Type B pancreatic cell (in vitro differentiated cells): Measurements from ENCODE around the gene LRRC71. TPM values are rescaled to one million over a fixed set of nuclear protein-coding genes. Genes with fewer than 3 reads are reported as not detected.

Source experiments
- DNase-seq: peaks from one replicate; pipeline ENCODE4 v3.0.0; 2021; ENCODE audit warnings: mixed read lengths; ENCODE audit not compliant: unreplicated experiment; ENCODE audit errors: extremely low spot score
- H3K27ac Mint-ChIP-seq: 2 replicates; pipeline ENCODE4 v1.8.0; 2021; ENCODE audit warnings: mild to moderate bottlenecking, mixed read lengths
- H3K27me3 Mint-ChIP-seq: 2 replicates; pipeline ENCODE4 v1.8.0; 2021; ENCODE audit warnings: mixed read lengths
- H3K36me3 Mint-ChIP-seq: 2 replicates; pipeline ENCODE4 v1.8.0; 2021; ENCODE audit warnings: mixed read lengths
- H3K4me1 Mint-ChIP-seq: one replicate; pipeline ENCODE4 v1.8.0; 2021; ENCODE audit warnings: mixed read lengths; ENCODE audit not compliant: unreplicated experiment
- H3K4me3 Mint-ChIP-seq: 2 replicates; pipeline ENCODE4 v1.8.0; 2021; ENCODE audit warnings: mild to moderate bottlenecking, mixed read lengths
- H3K9me3 Mint-ChIP-seq: 2 replicates; pipeline ENCODE4 v1.8.0; 2021; ENCODE audit warnings: mixed read lengths
- total RNA-seq: library from RNA; stranded (reverse); gene quantifications from 2 replicates; pipeline ENCODE4 v1.2.1, GENCODE V29; 2021; ENCODE audit warnings: low replicate concordance
- TF ChIP-seq, protein P1 (sequence below): fragments of 200-600 bp; sonication (generic); conservative IDR thresholded peaks from 2 replicates; pipeline ENCODE4 v1.5.0; 2021; ENCODE audit warnings: antibody characterized with exemption, mild to moderate bottlenecking

The LRRC71 gene
- total RNA-seq, 1 donor from 2014 or later, result 0.58 TPM

DNA sequence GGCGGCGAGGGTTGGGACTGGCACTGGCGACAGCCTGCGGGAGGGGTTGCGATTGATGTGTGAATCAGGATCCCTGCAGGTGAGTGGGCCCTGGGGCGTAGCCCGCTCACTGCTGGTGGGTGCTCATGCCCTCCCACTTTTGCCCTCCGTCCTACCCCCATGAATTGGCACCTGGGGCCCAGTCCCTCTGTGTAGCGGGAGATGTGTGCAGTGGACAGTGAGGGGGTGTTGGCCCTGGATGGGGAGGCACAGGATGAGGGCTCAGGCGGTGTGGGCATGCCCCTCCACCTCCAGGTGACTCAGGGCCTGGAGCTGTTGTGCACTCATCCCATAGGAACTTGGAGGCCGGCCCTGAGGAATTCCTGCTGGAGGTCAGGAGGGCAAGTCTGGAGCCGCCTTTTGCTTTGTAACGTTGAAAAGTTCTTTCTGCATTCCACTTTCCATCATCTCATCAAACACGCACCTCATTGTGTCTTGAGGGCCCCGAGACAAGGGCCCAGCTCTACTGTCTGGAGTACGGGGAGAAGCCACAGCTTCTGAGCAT, 23.9 kb upstream of the LRRC71 start:
- Mint-ChIP-seq H3K4me1 (peaks cover 35% of the 10 kb centered on the region), H3K27me3 (peaks cover 65% of the 10 kb centered on the region), H3K4me3 (no peak overlapping the region), H3K27ac (no peak overlapping the region), H3K9me3 (no peaks in the 10 kb centered on the region), H3K36me3 (no peaks in the 10 kb centered on the region)
- no peak for DNase-seq
- TF ChIP-seq, protein P1, sequence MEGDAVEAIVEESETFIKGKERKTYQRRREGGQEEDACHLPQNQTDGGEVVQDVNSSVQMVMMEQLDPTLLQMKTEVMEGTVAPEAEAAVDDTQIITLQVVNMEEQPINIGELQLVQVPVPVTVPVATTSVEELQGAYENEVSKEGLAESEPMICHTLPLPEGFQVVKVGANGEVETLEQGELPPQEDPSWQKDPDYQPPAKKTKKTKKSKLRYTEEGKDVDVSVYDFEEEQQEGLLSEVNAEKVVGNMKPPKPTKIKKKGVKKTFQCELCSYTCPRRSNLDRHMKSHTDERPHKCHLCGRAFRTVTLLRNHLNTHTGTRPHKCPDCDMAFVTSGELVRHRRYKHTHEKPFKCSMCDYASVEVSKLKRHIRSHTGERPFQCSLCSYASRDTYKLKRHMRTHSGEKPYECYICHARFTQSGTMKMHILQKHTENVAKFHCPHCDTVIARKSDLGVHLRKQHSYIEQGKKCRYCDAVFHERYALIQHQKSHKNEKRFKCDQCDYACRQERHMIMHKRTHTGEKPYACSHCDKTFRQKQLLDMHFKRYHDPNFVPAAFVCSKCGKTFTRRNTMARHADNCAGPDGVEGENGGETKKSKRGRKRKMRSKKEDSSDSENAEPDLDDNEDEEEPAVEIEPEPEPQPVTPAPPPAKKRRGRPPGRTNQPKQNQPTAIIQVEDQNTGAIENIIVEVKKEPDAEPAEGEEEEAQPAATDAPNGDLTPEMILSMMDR, result no peak

GRCh38 chr1:156897078-156897825, 23.2 kb upstream of the LRRC71 start:
- TF ChIP-seq, protein P1, result no peak
- Mint-ChIP-seq H3K27ac (no peak overlapping the region), H3K27me3 (peaks cover 58% of the 10 kb centered on the region), H3K4me3 (no peak overlapping the region), H3K36me3 (no peaks in the 10 kb centered on the region), H3K9me3 (no peaks in the 10 kb centered on the region), H3K4me1 (peaks cover 41% of the 10 kb centered on the region)
- no peak for DNase-seq

GRCh38 chr1:156898161-156898566, 22.3 kb upstream of the LRRC71 start:
- H3K27me3 Mint-ChIP-seq, result peaks cover 49% of the 10 kb centered on the region
- H3K9me3 Mint-ChIP-seq, result no peaks in the 10 kb centered on the region
- peaks cover 47% of the 10 kb centered on the region for H3K4me1 Mint-ChIP-seq
- TF ChIP-seq, protein P1, result no peak
- no peaks in the 10 kb centered on the region for H3K36me3 Mint-ChIP-seq
- no peak overlapping the region for H3K4me3 Mint-ChIP-seq
- H3K27ac Mint-ChIP-seq, result peak overlapping the region; percentile 71
- DNase-seq, result no peak

- no peaks in the 10 kb centered on the region for H3K36me3 Mint-ChIP-seq
- H3K27me3 Mint-ChIP-seq, result peaks cover 54% of the 10 kb centered on the region
- H3K4me3 Mint-ChIP-seq, result no peak overlapping the region
- DNase-seq, result no peak
- TF ChIP-seq, protein P1, result no peak
- H3K9me3 Mint-ChIP-seq, result no peaks in the 10 kb centered on the region
- H3K4me1 Mint-ChIP-seq, result peaks cover 56% of the 10 kb centered on the region
- H3K27ac Mint-ChIP-seq, result peak overlapping the region; percentile 71
Observed at GRCh38 chr1:156898971-156899664, 21.3 kb upstream of the LRRC71 start.

DNA sequence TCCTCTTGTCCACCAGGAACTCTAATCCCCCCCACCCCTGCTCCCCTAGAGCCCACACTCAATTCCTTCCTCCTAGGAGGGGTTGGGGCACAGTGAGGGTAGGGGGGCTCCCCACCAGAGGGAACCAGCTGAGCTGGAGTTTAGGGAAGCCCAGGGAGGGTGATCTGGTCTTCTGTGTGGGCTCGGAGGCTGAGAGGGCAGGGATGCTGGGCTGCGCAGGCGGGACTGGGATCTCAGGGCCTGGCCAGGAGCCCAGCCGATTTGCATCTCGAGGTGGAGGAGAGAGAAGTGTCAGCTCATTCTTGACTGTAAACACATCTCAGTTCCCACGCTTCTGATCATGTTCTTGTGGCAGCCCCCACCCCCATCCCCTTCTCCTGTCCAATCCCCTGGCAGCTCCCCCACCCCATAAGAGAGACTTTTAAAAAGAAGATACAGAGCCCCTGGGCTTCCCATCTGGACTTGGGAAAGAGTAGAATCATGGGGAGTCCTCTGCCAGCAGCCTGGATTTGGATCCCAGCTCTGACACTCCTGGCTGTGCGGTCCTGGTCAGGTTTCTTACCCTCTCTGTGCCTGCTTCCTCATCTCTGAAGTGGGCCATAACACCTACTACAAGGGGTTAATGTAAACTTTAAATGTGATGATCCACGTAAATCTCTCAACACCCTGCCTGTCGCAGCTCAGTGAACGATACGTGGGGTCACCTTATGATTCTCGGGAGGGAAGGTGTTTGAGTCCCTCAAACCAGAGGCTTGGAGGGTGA, 20.3 kb upstream of the LRRC71 start:
- Mint-ChIP-seq H3K9me3 (no peaks in the 10 kb centered on the region), H3K27ac (no peak overlapping the region), H3K36me3 (no peaks in the 10 kb centered on the region), H3K4me3 (no peak overlapping the region), H3K27me3 (peaks cover 48% of the 10 kb centered on the region), H3K4me1 (peaks cover 54% of the 10 kb centered on the region)
- TF ChIP-seq, protein P1, result no peak
- DNase-seq, result no peak
